Thyroid gland (tissue), 4 donors: ENCODE results near the gene ERBB2.

Experiments
- CTCF ChIP-seq, 6 experiments: fragments of 200-600 bp in 3 of 6; fragments of 450-650 bp in 3 of 6; sonication (generic) in 3 of 6; IDR thresholded peaks; one replicate each; pipeline ENCODE4 v1.5.1; 2016 to 2019; ENCODE audit warnings: antibody characterized with exemption in 6 of 6, mild to moderate bottlenecking in 2 of 6, inconsistent platforms in 1 of 6, moderate library complexity in 1 of 6
- POLR2A ChIP-seq, 2 donors: fragments of 450-650 bp; IDR thresholded peaks; one replicate each; pipeline ENCODE4 v1.6.1; 2017; ENCODE audit warnings: antibody characterized with exemption in 2 of 2, mild to moderate bottlenecking in 2 of 2, moderate library complexity in 1 of 2

- TF ChIP-seq CTCF (IDR thresholded peaks at IDR 0.05) (no peak), POLR2A (IDR thresholded peaks at IDR 0.05) (no peak)
Measured at GRCh38 chr17:39772415-39772814, 72.6 kb downstream of the ERBB2 start.
